ENCODE results near the gene ZNF598. TPM values are rescaled to one million over a fixed set of nuclear protein-coding genes. Genes with fewer than 3 reads are reported as not detected.
A peak's percentile ranks its signal among the peaks of the same experiment; 100 is the strongest.
"Not testable (repeated sequence)": the region's sequence is repeated elsewhere in the genome, so short reads cannot be mapped to it uniquely, and the experiment has no call there.

Gene ZNF598
- total RNA-seq, 1 experiment from 2014 or later = 22.9 TPM

GRCh38 chr16:2035431-2036199 lies 26.0 kb upstream of the ZNF598 start:
- peak overlapping the region; percentile 57 for H3K27ac ChIP-seq
- H3K27me3 ChIP-seq = no peaks in the 10 kb centered on the region
- H3K9me3 ChIP-seq (replicated peaks) = no peaks in the 10 kb centered on the region
- peak; percentile 83 to 85 for DNase-seq
- no peaks in the 10 kb centered on the region for H3K36me3 ChIP-seq
- peaks cover 47% of the 10 kb centered on the region for H3K4me1 ChIP-seq
- H3K4me3 ChIP-seq = peak overlapping the region; percentile 43

GRCh38 chr16:2034696-2035430 lies 25.2 kb upstream of the ZNF598 start:
- peak overlapping the region; percentile 43 for H3K4me3 ChIP-seq
- no peaks in the 10 kb centered on the region for H3K9me3 ChIP-seq (replicated peaks)
- H3K4me1 ChIP-seq = peaks cover 39% of the 10 kb centered on the region
- no peaks in the 10 kb centered on the region for H3K27me3 ChIP-seq
- no peak for DNase-seq
- H3K27ac ChIP-seq = peak overlapping the region; percentile 57
- H3K36me3 ChIP-seq = no peaks in the 10 kb centered on the region

- DNase-seq; H3K9me3 ChIP-seq (replicated peaks); H3K36me3 ChIP-seq; H3K27me3 ChIP-seq: not testable (repeated sequence)
- Histone ChIP-seq H3K4me3 (peak overlapping the region; percentile 57), H3K27ac (peak overlapping the region; percentile 32), H3K4me1 (peaks cover 32% of the 10 kb centered on the region)
Measured at GRCh38 chr16:2033909-2034695, 24.5 kb upstream of the ZNF598 start.

- H3K4me1 ChIP-seq = peaks cover 27% of the 10 kb centered on the region
- no peaks in the 10 kb centered on the region; the same call in 1 of the 2 replicates for H3K27me3 ChIP-seq
- DNase-seq = peak; percentile 53 to 62
- H3K9me3 ChIP-seq (replicated peaks) = no peaks in the 10 kb centered on the region
- H3K27ac ChIP-seq = peak overlapping the region; percentile 32
- peak overlapping the region; percentile 57 for H3K4me3 ChIP-seq
- no peaks in the 10 kb centered on the region for H3K36me3 ChIP-seq
Measured at GRCh38 chr16:2033057-2033908, 23.7 kb upstream of the ZNF598 start.

- no peak overlapping the region for H3K27ac ChIP-seq
- H3K4me1 ChIP-seq = peaks cover 27% of the 10 kb centered on the region
- no peaks in the 10 kb centered on the region for H3K9me3 ChIP-seq (replicated peaks)
- H3K36me3 ChIP-seq = no peaks in the 10 kb centered on the region
- H3K4me3 ChIP-seq = peak overlapping the region; percentile 57
- H3K27me3 ChIP-seq = peaks cover 8% of the 10 kb centered on the region; the same call in 1 of the 2 replicates
- DNase-seq = peak in 1 of 2 experiments; percentile 44
Measured at GRCh38 chr16:2032285-2033056, 22.9 kb upstream of the ZNF598 start.

GRCh38 chr16:2031081-2031577 lies 21.5 kb upstream of the ZNF598 start:
- Histone ChIP-seq H3K27me3 (peaks cover 9% of the 10 kb centered on the region; the same call in 1 of the 2 replicates), H3K9me3 (replicated peaks) (no peaks in the 10 kb centered on the region), H3K4me3 (no peak overlapping the region), H3K36me3 (no peaks in the 10 kb centered on the region), H3K27ac (no peak overlapping the region), H3K4me1 (peaks cover 25% of the 10 kb centered on the region)
- no peak for DNase-seq

- Histone ChIP-seq H3K36me3 (no peaks in the 10 kb centered on the region), H3K27me3 (peaks cover 17% of the 10 kb centered on the region; the same call in 1 of the 2 replicates), H3K4me1 (peaks cover 20% of the 10 kb centered on the region), H3K4me3 (no peak overlapping the region), H3K9me3 (replicated peaks) (no peaks in the 10 kb centered on the region), H3K27ac (no peak overlapping the region)
- no peak for DNase-seq
Measured at GRCh38 chr16:2030036-2030435, 20.4 kb upstream of the ZNF598 start.

GRCh38 chr16:2029350-2029749 lies 19.7 kb upstream of the ZNF598 start:
- H3K4me3 ChIP-seq = no peak overlapping the region
- peaks cover 17% of the 10 kb centered on the region; the same call in 1 of the 2 replicates for H3K27me3 ChIP-seq
- no peak overlapping the region for H3K27ac ChIP-seq
- peaks cover 16% of the 10 kb centered on the region for H3K4me1 ChIP-seq
- no peaks in the 10 kb centered on the region for H3K36me3 ChIP-seq
- DNase-seq = no peak
- no peaks in the 10 kb centered on the region for H3K9me3 ChIP-seq (replicated peaks)

GRCh38 chr16:2028620-2029220 lies 19.1 kb upstream of the ZNF598 start:
- Histone ChIP-seq H3K4me3 (no peak overlapping the region), H3K9me3 (replicated peaks) (no peaks in the 10 kb centered on the region), H3K4me1 (peaks cover 13% of the 10 kb centered on the region), H3K27ac (no peak overlapping the region), H3K27me3 (peaks cover 17% of the 10 kb centered on the region; the same call in 1 of the 2 replicates), H3K36me3 (no peaks in the 10 kb centered on the region)
- DNase-seq = no peak

- Histone ChIP-seq H3K27ac (no peak overlapping the region), H3K4me1 (peaks cover 11% of the 10 kb centered on the region), H3K4me3 (no peak overlapping the region), H3K36me3 (no peaks in the 10 kb centered on the region), H3K27me3 (peaks cover 17% of the 10 kb centered on the region; the same call in 1 of the 2 replicates), H3K9me3 (replicated peaks) (no peaks in the 10 kb centered on the region)
- no peak for DNase-seq
Measured at GRCh38 chr16:2028146-2028545, 18.5 kb upstream of the ZNF598 start.

- DNase-seq = no peak
Measured at GRCh38 chr16:2027024-2028010, 17.7 kb upstream of the ZNF598 start.

More at GRCh38 chr16:2027024-2028010, 17.7 kb upstream of the ZNF598 start:
- peaks cover 17% of the 10 kb centered on the region; the same call in 1 of the 2 replicates for H3K27me3 ChIP-seq
- H3K27ac ChIP-seq = no peak overlapping the region
- no peaks in the 10 kb centered on the region for H3K9me3 ChIP-seq (replicated peaks)
- no peaks in the 10 kb centered on the region for H3K36me3 ChIP-seq
- H3K4me3 ChIP-seq = peak overlapping the region; percentile 31; the same call in 1 of the 2 replicates
- peaks cover 2% of the 10 kb centered on the region for H3K4me1 ChIP-seq

Data from SJCRH30 (cell line).